Putamen (tissue), 1 donor: ENCODE measurements around the gene RNF113A.
"Not testable (repeated sequence)": the region's sequence is repeated elsewhere in the genome, so short reads cannot be mapped to it uniquely, and the experiment has no call there.

Source experiments
- DNase-seq: peaks from one replicate; pipeline ENCODE4 v3.0.0-alpha.2; 2016; ENCODE audit warnings: low spot score

RNF113A gene

GRCh38 chrX:119871599-119872395 is at the start of gene RNF113A, which contains the start of gene NDUFA1:
TSS of gene RNF113A (minus strand) at chrX:119871733. CDS start at chrX:119871613, 120 bp downstream.
TSS of gene NDUFA1 (plus strand) at chrX:119871832. CDS start at chrX:119871912, 80 bp downstream.
- DNase-seq, result peak; percentile 83

DNA sequence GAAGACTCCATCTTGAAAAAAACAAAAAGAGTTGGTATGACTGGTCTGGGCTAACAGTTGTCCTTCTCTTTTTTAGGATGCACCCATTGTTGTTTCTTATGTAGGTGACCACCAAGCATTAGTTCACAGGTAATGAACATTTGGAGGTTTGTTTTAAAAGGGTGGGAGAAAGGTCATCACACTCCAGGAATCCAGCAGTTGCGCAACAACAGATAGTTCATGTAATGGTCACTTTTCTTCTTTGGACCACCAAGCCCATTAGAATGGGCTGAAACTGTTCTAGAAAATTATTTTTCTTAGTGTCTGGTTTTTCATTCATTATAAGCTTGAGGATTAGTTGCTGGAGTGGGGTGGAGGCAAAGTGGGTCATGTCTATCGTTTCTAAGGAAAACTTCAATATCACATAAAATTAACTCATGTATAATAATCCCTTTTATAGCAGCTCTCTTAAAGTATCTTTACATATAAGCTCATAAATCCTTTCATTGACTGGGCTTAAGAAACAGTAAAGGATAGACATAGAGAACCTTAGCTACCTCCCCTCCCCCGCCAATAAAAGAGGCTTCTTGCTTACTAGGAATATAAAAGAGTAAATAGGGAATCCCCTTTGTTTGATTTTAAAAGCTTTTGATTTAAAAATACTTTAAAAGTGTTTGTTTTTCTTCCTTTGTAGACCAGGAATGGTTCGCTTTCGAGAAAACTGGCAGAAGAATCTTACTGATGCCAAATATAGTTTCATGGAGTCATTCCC is 48.5 kb upstream of the RNF113A start:
- DNase-seq, result no peak

DNA sequence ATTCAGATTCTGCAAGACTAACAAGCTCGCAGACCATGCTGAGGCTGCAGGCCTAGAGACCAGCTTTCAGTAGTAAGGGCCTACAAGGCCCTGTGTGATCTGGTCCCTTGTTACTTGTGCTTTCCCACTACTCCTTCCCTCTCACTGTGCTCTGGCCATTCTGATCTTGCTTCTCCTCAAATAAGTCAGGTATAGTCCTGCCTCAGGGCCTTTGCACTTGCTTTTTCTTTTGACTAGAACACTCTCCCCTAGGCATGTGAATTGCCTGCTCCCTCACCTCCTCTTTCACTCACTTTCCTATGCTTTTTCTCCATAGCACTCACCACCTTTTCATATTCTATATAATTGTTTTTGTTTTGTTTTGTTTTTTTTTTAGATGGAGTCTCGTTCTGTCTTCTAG is 46.3 kb upstream of the RNF113A start:
- no peak for DNase-seq

DNA sequence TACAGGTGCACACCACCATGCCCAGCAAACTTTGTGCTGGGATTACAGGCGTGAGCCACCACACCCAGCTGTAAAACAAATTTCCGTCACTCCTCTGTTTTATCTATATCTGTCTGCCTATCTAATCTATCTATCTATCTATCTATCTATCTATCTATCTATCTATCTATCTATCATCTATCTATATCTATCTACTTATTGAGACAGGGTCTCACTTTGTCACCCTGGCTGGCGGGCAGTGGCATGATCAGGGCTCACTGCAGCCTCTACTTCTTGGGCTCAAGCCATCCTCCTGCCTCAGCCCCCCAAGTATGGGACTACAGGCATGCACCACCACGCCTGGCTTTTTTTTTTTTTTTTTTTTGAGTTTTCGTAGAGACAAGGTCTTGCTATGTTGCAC is 44.8 kb upstream of the RNF113A start:
- no peak for DNase-seq

- no peak for DNase-seq
Measured at GRCh38 chrX:119900976-119901375, 29.4 kb upstream of the RNF113A start.

GRCh38 chrX:119899125-119899524 is 27.6 kb upstream of the RNF113A start:
- DNase-seq, result no peak

GRCh38 chrX:119895843-119896326 is 24.4 kb upstream of the RNF113A start, which contains the start of gene AKAP14:
TSS of gene AKAP14 (plus strand) at chrX:119895893. CDS start at chrX:119903224, 7,331 bp downstream.
- no peak for DNase-seq

- not testable (repeated sequence) for DNase-seq
Measured at GRCh38 chrX:119891961-119892692, 20.6 kb upstream of the RNF113A start.

- not testable (repeated sequence) for DNase-seq
Measured at GRCh38 chrX:119890626-119891025, 19.1 kb upstream of the RNF113A start.

GRCh38 chrX:119887721-119888425 is 16.3 kb upstream of the RNF113A start:
- DNase-seq, result no peak

DNA sequence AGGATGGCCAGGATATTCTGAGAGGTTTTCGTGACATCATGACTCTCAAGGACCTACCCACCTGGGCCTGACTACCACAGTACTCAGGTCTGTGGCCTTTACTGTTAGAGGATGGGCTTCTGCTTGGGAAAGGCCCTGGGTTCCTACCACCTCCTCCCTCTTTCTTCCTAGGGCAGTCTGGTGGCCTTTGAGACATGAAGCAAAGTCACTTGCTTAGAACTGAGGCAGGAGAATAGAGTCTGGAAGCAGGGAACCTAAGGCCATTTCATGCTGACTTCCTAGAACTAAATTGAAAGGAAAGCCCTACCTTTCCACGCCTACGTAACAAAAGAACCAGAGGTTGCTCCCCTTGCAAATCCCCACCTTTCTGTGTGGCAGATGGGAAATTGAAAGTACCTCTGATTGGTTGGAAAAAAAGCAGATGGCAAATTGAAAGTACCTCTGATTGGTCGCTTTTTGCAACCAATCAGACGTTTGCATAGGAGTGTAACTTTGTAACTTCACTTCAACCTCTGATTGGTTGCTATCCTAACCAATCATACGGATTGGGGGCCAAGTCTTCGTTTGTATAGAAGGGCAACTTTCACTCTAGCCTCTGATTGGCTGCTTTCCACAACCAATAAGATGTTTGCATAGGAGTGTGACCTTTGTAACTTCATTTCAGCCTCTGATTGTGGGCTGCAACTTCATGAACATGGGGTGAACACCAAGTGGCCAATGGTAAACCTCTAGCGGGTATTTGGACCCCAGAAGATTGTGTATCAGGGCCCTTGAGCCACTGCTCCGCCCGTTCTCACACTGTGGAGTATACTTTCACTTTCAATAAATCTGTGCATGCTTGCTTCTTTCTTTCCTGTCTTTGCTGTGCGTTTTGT is 14.3 kb upstream of the RNF113A start:
- no peak for DNase-seq

DNA sequence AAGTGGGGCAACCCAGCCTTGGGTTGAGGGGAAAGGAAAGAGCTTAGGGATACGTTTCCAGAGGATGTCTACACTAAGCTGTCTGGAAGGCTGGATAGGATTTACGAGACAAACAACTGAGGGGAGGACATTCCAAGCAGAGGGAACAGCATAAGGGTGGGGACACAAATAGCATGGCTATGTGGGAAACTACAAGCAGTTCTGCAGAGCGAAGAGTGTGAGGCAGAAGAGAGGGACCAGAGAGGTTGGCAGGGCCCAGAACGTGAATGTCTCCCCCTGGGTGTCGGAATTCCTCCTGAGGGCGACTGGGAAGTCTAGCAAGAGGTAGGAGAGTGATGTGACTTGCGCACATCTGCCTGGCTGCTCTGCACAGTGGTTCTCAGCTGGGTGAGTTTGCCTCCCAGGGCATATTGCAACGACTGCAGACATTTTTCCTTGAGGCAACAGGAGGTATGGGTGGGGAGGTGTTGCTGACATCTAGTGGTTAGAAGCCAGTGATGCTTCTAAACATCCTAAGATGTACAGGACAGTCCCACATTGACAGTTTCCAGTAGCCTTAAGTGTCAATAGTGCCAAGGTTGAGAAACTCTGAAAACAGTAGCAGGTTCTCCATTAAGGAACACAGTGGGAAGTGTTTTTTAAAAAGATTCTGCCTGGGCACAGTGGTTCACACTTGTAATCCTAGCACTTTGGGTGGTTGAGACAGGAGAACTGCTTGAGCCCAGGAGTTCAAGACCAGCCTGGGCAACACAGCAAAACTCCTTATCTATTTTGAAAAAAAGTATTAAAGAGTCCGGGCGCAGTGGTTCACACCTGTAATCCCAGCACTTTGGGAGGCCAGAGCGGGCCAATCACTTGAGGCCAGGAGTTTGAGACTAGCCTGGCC is 9.3 kb upstream of the RNF113A start:
- no peak for DNase-seq

DNA sequence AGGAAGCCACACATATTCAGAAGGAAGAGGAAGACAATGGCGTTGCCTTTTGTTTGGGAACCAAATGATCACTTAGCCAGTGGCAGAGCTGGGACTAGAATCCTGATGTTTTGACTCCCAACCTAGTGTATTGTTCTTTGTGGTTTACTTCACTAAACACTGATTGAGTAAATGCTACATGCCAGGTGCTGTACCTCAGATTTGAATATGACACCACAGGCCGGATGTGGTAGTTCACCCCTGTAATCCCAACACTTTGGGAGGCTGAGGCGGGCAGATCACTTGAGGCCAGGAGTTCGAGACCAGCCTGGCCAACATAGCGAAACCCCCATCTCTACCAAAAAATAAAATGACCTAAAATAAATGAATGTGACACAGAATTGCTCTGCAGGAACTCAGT is 8.5 kb upstream of the RNF113A start:
- no peak for DNase-seq

DNA sequence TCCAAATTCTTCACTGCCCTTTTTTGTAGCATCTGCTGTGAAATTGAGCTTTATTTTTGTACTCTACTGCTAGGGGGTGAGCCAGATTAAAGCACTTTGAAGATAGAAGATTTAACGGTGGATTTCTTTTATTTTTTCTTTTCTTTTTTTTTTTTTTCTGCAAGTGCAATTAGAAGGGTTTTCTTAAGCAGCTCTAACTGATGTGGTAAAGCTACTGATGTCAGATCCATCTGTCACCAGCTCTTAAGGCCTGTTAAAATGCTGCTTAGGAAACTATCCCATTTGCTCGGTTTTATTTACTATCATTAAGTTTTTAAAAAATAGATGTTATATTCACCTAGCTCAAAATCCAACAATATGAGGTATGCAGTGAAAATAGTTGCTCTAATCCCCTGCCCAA is 7.2 kb upstream of the RNF113A start:
- no peak for DNase-seq

DNA sequence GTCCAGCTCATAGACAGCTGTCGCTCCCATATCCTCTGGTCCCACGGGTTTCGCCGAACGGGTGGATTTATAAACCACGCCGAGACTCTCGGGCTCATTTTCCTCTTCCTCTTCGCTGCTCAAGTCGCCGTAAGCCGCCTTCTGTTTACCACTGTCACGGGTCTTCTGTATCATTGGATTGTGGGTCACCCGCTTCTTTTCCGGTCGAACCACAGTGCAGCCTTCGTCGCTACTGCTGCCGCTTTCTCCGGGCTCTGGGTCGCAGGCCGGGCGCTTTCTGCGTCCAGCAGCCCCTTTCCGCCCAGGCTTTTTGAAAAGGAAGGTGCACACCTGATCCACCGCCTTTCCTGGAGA is 311 bp downstream of the RNF113A start:
- no peak for DNase-seq

DNA sequence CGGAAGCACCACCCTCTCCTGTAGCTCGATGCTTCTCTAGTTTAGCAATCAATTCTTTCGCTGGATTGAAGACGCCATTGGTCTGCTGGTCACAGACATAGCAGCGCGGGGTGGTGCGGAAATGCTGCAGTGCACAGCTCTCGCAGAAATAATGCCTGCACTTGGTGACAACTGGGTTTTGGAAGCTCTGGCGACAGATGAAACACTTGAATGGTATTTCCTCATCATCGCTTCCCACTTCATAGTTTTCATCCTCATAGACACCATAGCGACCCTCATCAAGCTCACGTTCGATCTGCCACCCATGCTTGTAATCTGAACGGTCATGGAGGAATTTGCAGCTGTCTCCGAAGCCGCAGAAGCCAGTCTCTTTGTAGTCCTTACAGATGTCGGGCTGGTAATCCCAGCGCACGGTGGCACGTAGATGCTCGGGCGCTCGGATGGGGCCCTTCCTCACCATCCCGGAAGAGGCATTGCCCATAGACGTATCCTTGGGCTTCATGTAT is 854 bp downstream of the RNF113A start:
- DNase-seq, result no peak

DNA sequence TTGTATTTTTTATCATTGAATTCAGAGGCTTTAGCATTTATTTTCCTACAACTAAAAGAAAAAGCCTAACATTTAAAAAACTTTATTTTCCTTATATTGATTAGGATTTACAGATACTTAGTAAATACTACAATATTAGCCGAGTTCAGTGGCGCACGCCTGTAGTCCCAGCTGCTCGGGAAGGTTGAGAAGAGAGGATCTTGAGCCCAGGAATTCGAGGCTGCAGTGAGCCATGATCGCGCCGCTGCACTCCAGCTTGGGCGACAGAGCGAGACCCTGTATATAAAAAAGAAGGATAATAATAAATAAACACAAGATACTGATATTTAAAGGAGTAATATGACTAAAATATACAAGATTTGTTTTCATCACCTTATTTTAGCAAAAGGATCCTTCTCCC is 18.1 kb downstream of the RNF113A start:
- no peak for DNase-seq

DNA sequence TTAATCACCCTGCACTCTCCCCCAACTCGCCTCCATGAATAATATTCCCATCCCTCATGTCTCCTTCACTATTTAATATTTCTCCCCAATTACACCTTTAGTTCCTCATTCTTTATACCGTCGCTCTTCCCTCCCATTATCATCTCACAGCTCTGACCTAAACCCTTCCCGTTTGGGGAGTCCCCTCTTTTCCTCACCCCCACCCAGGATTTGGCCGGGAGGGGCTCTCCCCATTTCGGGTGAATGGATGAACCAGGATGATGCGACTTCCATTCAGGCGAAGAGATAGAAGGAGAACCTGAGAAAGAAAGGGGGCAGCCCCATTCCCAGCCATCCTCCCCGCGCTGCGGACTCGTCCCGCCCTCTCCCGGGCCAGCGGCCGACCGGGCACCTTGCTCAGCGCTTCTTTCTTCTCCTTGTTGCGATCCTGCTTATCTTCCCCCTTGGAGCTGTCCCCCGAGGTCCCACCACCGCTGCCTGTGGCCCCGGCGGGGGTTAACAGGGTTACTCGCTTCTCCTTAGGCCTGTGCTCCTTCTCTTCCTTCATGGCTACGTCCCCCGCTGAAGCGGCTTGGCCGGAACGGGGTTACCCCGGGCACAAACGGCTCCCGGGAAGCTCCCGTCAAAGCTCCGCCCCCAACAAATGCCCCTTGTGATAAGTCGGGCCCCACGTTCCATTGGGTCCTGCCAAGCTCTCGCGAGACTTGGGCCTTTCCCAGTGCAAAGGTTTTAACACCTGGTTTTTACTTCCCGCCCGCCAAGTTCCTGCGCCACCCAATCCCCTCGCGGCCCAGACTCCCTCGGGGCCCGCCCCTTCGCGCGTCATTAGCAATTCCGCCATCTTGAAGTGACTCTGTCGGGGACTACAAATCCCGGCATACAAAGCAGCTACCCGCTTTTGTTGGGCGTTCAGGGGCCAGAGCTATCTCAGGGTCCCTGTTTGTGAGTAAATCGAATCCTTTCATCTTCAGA is 18.9 kb downstream of the RNF113A start, which contains the start of gene UPF3B:
Gene UPF3B, minus strand, starts transcription at position 582 of the 972 bp plus-strand sequence. Its CDS starts 35 bp downstream, at position 547.
- peak; percentile 95 for DNase-seq
